Heart left ventricle (tissue), 13 donors: ENCODE results near the gene SAMD13.

Experiments
- CTCF ChIP-seq, 12 donors: fragments of 200-600 bp; sonication (generic) in 4 of 12; IDR thresholded peaks; one replicate each; pipeline versions ENCODE4 v1.5.0 to v1.8.0; 2018 to 2022; ENCODE audit warnings: antibody characterized with exemption in 12 of 12, mild to moderate bottlenecking in 5 of 12
- POLR2A ChIP-seq, 2 donors: fragments of 450-650 bp; IDR thresholded peaks; one replicate each; pipeline ENCODE4 v1.6.1; 2017; ENCODE audit warnings: antibody characterized with exemption in 2 of 2, mild to moderate bottlenecking in 2 of 2, moderate library complexity in 2 of 2
- donor health status: ischemic (EF 13 %, LVEDD 7.1; RV severe dilation, severe dysfunction).
- donor health status: DM: no; HTN: yes; CAD: no.
- donor health status: DM: no; HTN: no; CAD: no.
- donor health status: ischemic (EF 25% LVEDD 6.9; RV normal size, moderate dysfunction).
- donor health status: ischemic (EF 25% LVEDD 5.7; RV mildly dilated, moderate dysfunction).
- donor health status: ischemic (EF 35%, LVEDD 5.7; RV mildly dilated, moderate dysfunction).
- donor health status: nonischemic (EF 11% LVEDD 7.7; RV severe dilation, severe dysfunction).
- donor health status: DM: yes; HTN: yes; CAD: no.
- donor health status: PGD.
- donor health status: ischemic (EF 29% LVEDD 5.4; RV normal size, mild dysfunction).
- donor health status: nonischemic (EF 23%, LVEDD 6.1; RV moderate dilation, normal function).

- no peak for TF ChIP-seq CTCF (IDR thresholded peaks at IDR 0.05)
- no peak for TF ChIP-seq POLR2A (IDR thresholded peaks at IDR 0.05)
These were observed 20.6 kb upstream of the SAMD13 start for GRCh38 chr1:84280912-84281311.
